CD4-positive, alpha-beta T cell treated with Interferon alpha-2 for 1 hour (primary cell): Measurements from ENCODE around the gene RTTN.
A peak's percentile ranks its signal among the peaks of the same experiment; 100 is the strongest.

Source experiments
- DNase-seq, 2 donors: peaks; one replicate each; pipeline ENCODE4 v3.0.0-alpha.2; 2020 to 2022

Gene RTTN

DNA sequence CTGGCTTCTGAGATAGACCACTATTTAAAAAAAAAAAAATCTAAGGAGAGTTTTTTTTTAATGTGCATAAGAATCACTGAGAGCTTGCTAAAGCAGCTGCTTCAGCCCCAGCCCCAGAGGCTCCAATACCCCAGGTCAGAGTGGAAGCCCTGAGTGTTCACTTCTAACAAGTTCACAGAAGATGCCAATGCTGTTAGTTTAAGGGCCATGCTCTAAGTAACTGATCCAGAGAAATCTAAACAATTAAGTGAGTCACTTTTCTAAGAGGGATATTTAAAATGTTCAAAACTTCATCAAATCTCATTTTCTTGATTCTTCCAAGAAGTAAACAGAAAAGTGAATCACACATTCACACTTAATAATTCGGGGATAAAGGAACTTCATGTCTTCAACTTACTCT is 131.4 kb downstream of the RTTN start:
- no peak for DNase-seq

DNA sequence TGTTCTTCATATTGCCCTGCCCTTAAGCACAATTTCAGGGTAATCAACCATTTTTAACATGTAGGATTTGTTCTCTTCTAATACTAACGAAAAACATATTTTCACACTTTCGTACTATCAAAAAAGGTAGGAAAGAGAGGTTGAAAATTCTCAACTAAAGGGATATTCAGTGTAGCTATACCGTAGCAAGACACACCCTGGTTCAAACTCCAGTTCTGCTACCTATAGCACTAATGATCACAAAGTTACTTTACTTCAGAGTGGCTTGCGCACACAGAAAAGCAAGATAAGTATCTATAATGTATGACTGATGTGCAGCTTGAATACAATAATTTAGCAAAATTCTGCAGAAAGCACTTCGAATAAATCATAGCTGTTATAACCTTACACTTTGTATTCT is 132.1 kb downstream of the RTTN start:
- no peak for DNase-seq

DNA sequence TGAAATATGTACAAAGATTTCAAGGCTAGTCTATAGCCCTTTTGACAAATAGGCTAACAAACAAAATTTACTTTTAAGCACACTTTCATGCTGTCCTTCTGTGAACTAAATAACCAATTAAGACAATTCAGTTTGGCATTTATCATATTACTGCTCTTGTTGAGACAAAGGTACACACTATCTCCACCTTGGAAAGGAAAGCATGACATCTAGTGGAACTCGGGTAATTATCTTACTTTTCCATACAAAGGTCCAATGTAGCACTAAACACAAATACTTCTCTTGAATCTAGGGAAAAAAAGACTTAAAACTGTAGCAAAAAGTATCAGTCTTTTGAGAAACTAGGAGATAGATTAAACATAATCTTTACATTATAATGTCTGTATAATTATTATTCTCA is 132.8 kb downstream of the RTTN start:
- peak in 1 of 2 donors; percentile 39 for DNase-seq

DNA sequence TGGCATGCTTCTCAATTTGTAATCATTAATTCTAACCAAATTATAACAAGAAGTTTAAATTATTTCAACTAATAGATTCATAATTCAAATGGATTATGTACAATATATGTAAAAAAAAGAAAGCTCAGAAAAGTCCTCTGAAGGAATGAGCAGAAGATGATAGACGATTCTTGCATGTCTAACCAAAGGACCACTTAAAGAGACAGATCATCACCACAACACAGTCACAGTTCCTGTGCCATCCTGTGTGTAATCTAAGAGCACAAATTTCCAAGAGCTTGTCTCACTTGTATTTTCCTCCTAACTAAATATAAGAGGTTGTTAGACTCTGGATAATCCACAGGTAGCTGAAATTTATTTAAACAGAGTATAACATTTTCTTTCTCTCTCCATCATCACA is 135.5 kb downstream of the RTTN start:
- no peak for DNase-seq

DNA sequence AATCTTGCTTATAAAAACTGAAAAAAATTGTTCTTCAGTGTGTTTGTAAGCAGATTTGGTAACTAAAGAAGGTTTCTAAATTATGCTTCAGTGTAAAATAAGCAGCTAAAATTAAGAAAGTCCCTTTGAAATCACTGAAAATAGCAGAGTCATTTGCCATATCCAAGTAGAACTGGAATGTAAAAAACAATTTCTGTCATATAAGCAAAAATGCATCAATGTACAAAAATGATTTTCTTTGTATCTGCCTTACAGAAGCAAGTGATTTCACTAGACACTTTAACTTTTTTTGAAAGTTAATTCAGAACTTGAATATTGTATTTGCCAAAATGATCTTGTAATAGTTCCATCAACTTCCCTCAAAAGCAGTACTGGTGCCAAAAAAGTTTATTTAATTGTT is 136.1 kb downstream of the RTTN start:
- DNase-seq: no peak

DNA sequence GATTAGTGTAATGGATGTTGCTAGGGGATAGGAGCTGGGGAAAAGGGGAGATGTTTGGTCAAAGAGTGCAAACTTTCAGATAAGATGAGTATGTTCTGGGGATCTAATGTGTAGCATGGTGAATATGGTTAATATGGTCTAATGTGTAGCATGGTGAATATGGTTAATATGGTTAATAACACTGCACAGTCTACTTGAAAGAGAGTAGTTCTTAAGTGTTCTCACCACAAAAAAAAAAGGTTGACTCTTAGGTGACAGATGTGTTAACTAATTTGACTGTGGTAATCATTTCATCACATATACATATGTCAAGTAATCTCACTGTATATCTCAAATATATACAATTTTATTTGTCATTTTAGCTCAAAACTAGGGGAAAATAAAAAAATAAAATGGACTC is 136.5 kb downstream of the RTTN start:
- no peak for DNase-seq

DNA sequence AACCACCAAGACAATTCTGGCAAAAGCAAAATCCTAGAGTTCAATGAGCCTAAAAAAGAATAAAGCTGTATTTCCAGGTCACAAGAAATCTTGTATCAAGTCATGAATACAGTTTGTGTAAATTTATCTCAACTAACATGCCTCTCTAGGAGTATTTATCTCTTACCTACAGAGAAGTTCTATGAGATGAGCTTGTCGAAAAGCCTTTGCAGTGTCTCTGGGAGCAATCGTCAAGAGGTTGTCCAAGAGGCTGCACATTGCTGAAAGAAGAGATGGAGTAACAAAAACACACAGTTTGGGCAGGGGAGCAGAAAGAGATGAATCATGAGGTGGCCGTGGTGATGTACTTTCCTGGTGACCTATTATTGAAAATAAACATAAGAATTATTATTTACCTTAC is 145.8 kb downstream of the RTTN start:
- no peak for DNase-seq

DNA sequence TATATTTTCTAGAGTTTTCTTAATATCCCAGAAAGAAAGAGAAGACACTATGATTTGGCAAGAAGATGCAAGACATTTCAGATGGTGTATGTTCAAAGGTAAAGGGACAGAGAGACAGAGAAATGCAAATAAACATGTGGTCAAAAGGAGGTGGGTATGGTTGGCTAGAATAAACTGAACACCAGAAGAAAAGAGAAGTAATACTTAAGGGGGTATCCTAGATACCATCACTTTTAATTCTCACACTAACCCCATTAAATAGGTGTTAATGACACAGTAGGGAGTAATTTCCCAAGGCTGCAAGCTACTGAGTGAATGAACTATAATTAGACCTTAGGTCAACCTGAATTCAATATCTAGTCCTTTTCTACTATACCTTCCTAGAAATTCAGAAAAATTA is 146.6 kb downstream of the RTTN start:
- no peak for DNase-seq

DNA sequence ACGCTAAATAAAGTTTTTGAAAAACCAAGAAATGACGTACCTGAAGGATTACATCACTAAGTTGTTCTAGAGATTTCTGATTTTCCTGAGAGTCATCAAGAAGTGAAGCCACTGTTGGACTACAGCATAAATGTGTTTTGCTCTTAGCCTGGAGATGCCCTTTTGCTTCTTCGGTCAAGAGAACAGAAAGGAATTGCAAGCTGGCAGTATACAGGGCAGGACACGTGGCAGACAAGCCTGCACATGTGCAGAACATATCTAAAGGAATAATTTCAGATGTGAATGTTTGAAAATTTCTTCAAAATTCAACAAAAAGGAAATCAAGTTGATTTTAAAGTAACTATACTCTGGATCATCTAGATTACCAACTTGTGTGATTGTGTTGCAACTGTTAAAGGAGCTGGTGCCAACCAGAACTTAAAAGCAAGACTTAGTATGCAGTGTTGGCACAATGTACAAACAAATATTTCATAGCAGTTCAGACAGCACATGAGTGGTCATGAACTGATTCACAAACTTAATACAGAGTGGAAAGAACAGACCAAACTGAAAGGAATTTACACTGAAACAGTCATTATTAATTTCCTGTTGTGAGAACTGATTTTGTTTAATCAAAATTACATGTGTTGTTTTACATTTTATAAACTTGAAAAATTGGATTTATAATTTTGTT is 157.4 kb downstream of the RTTN start:
- DNase-seq: no peak

DNA sequence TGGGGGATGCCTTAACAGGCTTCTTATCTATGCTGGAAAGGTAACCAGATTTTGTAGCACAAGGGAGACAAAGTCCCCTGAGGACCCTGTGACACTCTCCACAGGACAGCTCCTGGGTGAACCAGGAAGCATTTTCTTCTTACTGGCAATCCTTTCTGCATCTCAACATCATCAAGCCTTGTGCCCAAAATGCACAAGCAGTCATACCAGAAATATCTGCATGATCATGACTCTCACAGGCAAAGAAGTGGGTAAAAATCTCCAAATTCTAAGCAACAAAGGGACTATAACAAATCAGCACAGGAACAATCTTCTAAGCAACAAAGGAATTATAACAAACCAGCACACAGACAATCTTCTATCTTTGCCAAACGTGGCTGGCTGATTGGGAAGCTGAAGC is 158.7 kb downstream of the RTTN start:
- DNase-seq: no peak

DNA sequence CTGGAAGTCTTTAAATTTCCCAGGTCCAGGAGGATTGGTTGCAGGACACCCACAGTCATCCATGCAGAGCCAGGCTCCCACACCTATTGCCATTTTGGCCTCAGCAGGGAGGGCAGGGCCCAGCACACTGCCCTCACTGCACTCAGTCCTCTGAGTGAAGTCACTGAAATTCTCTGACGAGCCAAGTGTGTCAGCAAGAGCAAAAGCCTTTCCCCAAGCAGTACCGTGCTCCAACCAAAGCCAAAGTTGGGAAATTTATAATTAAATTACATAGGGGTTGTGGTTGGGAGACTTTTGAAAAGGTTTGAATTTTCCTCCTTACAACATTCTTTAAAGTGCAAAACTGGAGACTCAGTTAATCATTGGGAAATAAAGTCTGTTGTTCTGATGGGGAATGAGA is 159.3 kb downstream of the RTTN start:
- no peak for DNase-seq

DNA sequence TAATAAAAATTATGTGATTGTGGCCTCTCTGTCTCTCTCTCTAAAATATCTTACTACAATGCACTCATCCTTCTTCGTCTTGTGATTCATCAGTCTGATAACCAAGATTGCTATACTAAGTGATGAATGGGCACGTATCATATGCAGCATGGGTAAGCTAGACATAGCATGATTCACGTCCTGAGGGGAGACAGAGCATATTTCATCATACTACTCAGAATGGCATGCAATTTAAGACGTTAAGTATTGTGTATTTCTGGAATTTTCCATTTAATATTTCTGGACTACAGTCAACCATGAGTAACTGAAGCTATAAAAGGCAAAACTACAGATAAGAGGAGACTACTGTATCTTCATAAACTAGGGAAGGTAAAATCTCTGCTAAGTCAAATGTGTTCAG is 160.9 kb downstream of the RTTN start:
- no peak for DNase-seq

DNA sequence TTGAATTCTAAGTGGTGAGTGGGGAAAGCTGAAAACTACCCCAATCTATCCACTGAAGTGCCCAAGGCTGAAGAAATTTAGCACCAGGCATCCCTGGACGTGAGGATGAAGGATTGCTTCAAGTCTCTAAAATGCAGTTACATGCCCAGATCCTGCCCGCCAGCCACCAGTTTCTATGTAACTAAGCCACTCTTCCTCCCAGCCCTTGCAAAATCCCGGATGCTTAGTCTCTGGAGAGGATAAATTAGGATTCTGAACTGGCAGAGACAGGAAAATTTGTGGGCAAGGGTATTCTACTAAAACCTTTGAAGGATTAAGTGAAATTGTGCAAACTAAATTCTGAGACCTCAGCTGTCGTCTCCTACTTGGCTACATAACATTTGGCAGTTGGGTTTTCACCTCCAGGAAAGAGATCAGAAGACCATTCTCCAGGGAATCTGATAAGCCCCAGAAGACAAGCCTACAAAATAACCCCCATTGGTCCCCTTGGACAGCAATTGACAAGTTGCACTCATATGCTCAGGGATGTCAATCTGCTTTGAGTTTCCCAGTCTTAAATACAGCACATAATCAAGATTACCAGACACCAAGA is 163.9 kb downstream of the RTTN start:
- DNase-seq: no peak

DNA sequence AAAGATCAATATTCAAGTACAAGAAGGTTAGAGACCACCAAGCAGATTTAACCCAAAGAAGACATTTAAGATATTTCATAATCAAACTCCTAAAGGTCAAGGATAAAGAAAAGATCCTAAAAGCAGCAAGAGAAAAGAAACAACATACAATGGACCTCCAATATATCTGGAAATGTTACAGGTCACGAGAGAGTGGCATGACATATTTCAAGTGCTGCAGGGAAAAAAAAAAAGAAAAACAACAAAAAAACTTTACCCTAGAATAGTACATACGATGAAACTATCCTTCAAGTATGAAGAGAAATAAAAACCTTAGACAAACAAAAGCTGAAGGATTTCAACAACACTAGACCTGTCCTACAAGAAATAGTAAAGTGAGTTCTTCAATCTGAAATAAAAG is 166.3 kb downstream of the RTTN start:
- DNase-seq: no peak

DNA sequence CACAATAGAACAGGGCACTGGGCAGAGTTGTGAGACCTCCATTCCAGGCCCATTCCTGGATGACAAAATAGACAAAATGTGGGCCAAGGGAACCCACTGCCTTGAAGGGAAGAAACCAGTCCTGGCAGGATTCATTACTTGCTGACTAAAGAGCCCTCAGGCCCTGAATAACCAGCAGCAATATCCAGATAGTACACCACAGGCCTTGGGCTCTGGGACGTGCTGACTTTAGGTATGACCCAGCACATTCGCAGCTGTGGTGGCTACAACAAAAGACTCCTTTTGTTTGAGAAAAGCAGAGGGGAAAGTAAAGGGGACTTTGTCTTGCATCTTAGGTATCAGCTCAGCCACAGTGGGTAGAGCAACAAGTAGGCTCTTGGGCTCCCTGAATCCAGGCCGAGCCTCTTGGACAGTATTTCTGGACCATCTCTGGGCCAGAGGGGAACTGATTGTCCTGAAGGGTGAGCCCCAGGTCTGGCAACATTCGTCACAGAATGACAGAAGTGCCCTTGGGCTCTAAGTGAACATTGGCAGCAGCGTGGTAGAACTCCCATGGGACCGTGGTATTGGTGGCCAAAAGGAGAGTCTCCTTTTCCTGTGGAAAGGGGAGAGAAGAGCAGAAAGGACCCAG is 167.9 kb downstream of the RTTN start:
- no peak for DNase-seq

DNA sequence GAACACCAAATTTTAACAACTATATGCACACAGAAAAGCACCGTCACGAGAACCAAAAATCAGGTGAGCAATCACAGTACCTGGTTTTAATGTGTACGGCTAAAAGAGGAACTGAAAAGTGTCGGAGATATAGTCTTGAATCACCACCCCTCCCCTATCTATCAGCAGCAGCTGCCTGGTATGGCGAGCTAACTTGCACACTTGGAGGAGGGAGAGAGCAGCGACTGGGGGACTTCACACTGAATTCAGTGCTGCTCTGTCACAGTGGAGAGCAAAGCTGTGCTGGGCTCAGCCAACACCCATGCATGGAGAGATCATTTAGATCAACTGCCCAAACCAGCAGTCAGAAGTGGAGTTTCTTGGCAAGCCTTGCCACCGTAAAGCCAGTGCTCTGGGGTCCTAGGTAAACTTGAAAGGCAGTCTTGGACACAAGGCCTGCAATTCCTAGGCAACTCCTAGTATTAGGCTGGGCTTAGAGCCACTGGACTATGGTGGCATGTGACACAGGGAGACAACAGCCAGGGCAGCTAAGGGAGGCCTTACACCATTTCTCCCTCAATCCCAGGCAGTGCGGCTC is 168.6 kb downstream of the RTTN start:
- DNase-seq: no peak

DNA sequence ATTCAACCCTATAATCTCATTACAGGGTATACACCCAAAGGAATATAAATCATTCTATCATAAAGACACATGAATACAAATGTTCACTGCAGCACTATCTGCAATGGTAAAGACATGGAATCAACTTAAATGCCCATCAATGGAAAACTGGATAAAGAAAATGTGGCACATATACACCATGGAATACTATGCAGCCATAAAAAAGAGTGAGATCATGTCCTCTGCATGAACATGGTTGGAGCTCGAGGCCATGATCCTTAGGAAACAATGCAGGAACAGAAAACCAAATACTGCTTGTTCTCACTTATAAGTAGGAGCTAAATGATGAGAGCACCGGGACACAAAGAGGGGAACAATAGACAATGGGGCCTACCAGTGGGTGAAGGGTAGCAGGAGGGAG is 169.3 kb downstream of the RTTN start:
- no peak for DNase-seq

DNA sequence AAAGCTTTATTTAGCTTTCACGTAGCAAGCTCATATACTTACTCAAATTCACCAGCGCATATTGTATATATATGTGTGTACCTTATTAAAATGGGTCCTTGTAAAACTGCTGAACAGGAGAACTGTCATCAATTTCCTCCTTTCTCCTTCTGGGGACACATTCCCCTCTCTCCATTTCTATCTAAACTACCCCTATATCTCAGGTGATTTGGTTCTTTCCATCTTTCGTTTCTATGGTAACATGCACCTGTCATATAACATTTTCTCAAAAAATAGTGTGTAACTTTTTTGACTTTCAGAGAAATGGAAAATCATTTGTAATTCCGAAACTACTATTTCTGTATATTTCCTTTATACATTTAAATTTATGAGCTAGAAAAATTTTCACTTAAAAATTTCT is 174.3 kb downstream of the RTTN start:
- DNase-seq: no peak

DNA sequence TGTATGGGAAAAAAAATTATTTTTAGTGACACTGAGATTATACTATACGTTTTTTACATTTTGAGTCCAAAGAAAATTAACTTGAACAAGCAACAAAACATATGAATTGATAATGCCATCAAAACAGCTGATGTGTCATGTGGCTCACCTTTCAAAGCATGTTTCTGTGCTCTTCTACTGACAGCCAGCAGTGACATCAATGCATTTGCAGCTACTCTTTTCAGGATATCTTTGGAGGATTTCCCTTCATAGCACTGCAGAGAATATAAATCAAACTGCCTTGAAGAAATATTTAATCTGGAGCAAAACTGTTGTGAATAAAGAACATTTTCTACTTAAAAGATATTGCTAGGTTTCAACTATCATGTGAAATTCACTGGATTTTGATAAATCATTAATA is 174.8 kb downstream of the RTTN start:
- DNase-seq: no peak

DNA sequence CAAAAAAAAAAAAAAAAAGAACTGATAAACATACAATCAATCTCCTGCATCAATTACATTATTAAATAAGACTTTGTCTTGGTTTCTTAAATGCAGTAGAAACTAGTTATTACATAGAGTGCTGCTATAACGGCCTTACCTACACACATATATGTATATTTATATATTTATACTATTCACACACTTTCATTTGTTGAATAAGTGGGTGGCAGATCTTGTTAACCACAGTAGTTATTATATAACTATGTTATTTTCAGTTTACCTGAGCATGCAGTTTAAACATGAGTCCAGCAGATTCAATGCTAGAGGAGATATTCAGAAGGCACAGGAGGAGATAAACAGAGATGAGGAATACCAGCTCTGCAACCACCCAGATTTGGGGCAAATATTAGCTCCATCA is 176.3 kb downstream of the RTTN start:
- no peak for DNase-seq

DNA sequence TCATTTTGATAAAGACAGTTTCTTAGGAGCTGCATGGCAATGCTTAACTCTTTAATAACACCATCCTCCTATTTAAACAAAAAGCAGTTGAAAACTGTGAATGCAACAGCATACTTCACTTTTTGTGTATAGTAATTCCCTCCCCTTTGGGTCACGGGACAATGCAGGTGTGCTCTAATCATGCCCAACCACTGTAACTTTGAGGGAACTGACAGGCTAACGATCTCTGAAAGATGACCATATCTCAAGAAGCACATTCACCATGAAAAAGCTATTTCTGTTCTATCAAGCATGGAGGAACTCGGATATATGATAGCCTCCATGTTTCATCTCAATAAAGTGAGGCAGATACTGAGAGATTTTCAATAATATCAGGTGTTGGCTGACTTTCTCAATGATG is 176.8 kb downstream of the RTTN start:
- DNase-seq: no peak

DNA sequence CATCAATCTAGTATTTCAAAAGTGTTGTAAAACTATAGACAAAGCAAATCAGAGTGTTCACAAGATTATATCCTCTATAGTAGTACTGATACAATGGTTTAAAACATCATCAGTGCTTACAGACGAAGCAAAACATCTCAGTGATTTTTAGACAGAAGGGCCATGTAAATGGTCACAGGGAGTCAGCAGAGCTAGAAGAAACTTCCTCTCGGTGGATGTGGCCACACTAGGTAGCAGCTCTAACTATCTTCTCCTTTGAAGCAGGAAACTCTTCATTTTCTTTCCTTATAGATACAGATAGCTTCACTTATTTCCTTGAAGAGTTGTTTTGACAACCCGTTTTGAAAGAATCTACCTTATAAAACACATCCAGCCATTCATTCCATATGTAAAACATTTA is 177.4 kb downstream of the RTTN start:
- DNase-seq: no peak

DNA sequence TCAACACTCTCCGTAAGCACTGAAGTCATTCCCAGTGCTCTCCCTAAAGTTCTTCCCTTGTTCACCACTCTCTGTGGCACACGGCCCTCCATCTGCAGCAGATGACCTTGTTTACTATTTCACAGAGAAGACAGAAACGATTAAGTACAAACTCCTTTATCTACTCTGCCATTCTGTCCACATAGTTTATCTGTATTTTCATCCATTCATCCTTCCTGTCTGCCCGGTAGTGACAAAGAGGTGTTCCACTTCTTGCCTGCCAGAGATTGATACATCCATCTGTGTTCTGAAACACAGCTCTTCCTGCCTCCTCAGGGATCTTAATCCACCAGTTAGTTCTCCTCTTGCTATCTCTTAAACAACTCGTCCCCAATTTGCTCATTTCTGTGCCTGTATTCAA is 179.9 kb downstream of the RTTN start:
- DNase-seq: no peak

DNA sequence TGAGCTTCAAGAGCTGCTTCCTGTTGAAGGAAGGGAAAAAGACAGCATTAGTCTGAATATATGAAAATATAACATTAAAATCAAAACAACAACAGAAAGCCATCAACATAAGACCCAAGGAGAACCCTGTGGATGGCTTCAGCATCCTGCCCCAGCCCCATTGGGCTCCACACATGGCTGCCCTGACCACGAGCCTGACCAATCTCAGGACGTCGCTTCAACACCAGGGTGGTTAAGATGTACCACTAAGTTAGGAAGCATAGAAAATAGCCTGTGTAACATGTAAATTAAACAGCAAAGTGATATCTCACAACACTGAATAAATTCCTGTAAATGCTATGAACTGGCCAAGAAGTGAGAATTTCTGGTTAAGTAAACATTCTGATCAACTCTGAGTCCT is 180.7 kb downstream of the RTTN start:
- no peak for DNase-seq

DNA sequence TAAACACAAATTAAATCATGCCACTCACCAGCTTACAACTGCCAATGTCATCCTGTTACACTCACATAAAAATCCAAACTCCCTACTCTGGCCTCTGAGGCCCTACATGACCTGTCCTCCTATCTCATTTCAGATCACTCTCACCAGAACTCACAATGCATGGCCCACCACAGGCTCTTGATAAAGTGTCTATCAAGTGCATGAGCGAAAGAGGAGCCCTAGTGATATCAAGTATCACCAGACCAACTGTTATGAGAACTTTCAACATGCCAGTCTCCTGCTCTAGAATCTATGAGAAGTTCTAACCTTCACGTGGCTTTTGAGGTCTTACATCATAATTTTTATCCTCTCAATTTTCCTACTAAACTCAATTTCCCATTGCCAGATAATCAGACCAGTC is 181.4 kb downstream of the RTTN start:
- DNase-seq: no peak
